ENCODE results near the gene ZBTB32. TPM values are rescaled to one million over a fixed set of nuclear protein-coding genes. Genes with fewer than 3 reads are reported as not detected.

ZBTB32 gene
- total RNA-seq, 1 donor from 2014 or later = not detected

DNA sequence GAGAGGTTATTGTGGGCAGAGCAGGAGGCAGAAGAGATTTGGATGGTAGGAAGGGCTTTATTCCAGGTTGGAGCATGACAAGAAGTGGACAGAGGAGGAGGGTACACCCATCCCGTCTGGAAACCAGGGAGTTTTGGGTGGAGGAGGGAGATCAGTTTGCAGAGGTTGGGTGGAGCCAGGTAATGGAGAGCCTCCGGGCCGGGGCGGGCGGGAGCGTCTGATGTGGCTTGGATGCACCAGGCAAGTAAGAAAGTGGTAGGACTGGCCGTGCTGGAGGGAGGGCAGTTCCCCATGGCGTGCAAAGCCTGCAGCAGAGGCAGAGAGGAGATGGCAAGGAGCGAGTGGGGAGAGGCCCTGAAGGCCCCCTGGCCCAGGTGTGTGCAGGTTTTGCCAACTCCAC lies 27.0 kb downstream of the ZBTB32 start:
- no peak overlapping the region for H3K27ac ChIP-seq (ENCODE audit: low read depth, low read length)
- Mint-ChIP-seq H3K4me3 (ENCODE audit: unreplicated experiment) (no peak overlapping the region), H3K4me1 (ENCODE audit: low read depth, unreplicated experiment) (no peaks in the 10 kb centered on the region), H3K27ac (ENCODE audit: unreplicated experiment) (peak overlapping the region; percentile 80), H3K27me3 (ENCODE audit: low read depth, unreplicated experiment) (no peaks in the 10 kb centered on the region), H3K36me3 (ENCODE audit: low read depth, unreplicated experiment) (peaks cover 21% of the 10 kb centered on the region), H3K9me3 (ENCODE audit: unreplicated experiment) (no peaks in the 10 kb centered on the region)
- no peaks in the 10 kb centered on the region for H3K27me3 ChIP-seq (ENCODE audit: insufficient read depth, low read length)
- H3K4me2 ChIP-seq (ENCODE audit: low read length) = no peak overlapping the region
- no peaks in the 10 kb centered on the region for H3K9me3 ChIP-seq (ENCODE audit: insufficient read depth, low read depth, low read length)
- H3K4me3 ChIP-seq (ENCODE audit: insufficient read depth, low read depth, low read length) = no peak overlapping the region
- no peak overlapping the region for H2AFZ ChIP-seq (ENCODE audit: low read depth, low read length)
- no peak for TF ChIP-seq EZH2 (IDR thresholded peaks at IDR 0.05; ENCODE audit: insufficient read depth, low read length)
- TF ChIP-seq, protein P1, sequence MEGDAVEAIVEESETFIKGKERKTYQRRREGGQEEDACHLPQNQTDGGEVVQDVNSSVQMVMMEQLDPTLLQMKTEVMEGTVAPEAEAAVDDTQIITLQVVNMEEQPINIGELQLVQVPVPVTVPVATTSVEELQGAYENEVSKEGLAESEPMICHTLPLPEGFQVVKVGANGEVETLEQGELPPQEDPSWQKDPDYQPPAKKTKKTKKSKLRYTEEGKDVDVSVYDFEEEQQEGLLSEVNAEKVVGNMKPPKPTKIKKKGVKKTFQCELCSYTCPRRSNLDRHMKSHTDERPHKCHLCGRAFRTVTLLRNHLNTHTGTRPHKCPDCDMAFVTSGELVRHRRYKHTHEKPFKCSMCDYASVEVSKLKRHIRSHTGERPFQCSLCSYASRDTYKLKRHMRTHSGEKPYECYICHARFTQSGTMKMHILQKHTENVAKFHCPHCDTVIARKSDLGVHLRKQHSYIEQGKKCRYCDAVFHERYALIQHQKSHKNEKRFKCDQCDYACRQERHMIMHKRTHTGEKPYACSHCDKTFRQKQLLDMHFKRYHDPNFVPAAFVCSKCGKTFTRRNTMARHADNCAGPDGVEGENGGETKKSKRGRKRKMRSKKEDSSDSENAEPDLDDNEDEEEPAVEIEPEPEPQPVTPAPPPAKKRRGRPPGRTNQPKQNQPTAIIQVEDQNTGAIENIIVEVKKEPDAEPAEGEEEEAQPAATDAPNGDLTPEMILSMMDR (IDR thresholded peaks at IDR 0.05; ENCODE audit: insufficient read depth, low read depth, low read length) = no peak
- peaks cover 27% of the 10 kb centered on the region for H3K36me3 ChIP-seq (ENCODE audit: insufficient read depth, low read length)
- FAIRE-seq (no peak), DNase-seq (ENCODE audit: low read depth) (no peak)
- H4K20me1 ChIP-seq (ENCODE audit: insufficient read depth, low read length) = peaks cover 48% of the 10 kb centered on the region
- H3K79me2 ChIP-seq (ENCODE audit: insufficient read depth, low read length) = no peaks in the 10 kb centered on the region
- H3K9ac ChIP-seq (ENCODE audit: low read length) = no peak overlapping the region
- H3K4me1 ChIP-seq (ENCODE audit: insufficient read depth, low read length) = no peaks in the 10 kb centered on the region

DNA sequence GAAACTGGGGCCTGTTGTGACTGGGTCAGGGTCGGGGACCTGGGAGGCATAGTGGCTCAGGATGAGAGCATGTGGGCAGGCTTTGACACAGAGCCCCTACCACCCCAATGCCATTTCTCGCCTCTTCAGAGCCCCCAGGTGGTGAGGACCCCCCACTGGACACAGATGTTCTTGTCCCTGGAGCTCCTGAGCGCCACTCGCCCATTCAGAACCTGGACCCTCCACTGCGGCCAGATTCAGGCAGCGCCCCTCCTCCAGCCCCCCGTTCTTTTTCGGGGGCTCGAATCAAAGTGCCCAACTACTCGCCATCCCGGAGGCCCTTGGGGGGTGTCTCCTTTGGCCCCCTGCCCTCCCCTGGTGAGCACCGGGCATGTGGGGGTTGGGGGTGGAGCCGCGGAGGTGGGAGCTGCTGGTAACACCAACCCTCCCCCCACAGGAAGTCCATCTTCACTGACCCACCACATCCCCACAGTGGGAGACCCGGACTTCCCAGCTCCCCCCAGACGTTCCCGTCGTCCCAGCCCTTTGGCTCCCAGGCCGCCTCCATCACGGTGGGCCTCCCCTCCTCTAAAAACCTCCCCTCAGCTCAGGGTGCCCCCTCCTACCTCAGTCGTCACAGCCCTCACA lies 27.5 kb downstream of the ZBTB32 start:
- TF ChIP-seq, protein P1 (IDR thresholded peaks at IDR 0.05; ENCODE audit: insufficient read depth, low read depth, low read length) = no peak
- TF ChIP-seq EZH2 (IDR thresholded peaks at IDR 0.05; ENCODE audit: insufficient read depth, low read length) = no peak
- Histone ChIP-seq H3K27ac (ENCODE audit: low read depth, low read length) (no peak overlapping the region), H3K9me3 (ENCODE audit: insufficient read depth, low read depth, low read length) (no peaks in the 10 kb centered on the region), H3K79me2 (ENCODE audit: insufficient read depth, low read length) (no peaks in the 10 kb centered on the region), H3K9ac (ENCODE audit: low read length) (no peak overlapping the region), H3K4me1 (ENCODE audit: insufficient read depth, low read length) (no peaks in the 10 kb centered on the region), H2AFZ (ENCODE audit: low read depth, low read length) (no peak overlapping the region), H3K36me3 (ENCODE audit: insufficient read depth, low read length) (peaks cover 31% of the 10 kb centered on the region), H3K4me2 (ENCODE audit: low read length) (no peak overlapping the region), H3K4me3 (ENCODE audit: insufficient read depth, low read depth, low read length) (no peak overlapping the region), H3K27me3 (ENCODE audit: insufficient read depth, low read length) (no peaks in the 10 kb centered on the region), H4K20me1 (ENCODE audit: insufficient read depth, low read length) (peaks cover 47% of the 10 kb centered on the region)
- DNase-seq (ENCODE audit: low read depth) (no peak), FAIRE-seq (no peak)
- H3K36me3 Mint-ChIP-seq (ENCODE audit: low read depth, unreplicated experiment) = peaks cover 24% of the 10 kb centered on the region
- no peaks in the 10 kb centered on the region for H3K9me3 Mint-ChIP-seq (ENCODE audit: unreplicated experiment)
- no peaks in the 10 kb centered on the region for H3K4me1 Mint-ChIP-seq (ENCODE audit: low read depth, unreplicated experiment)
- H3K4me3 Mint-ChIP-seq (ENCODE audit: unreplicated experiment) = no peak overlapping the region
- H3K27ac Mint-ChIP-seq (ENCODE audit: unreplicated experiment) = no peak overlapping the region
- no peaks in the 10 kb centered on the region for H3K27me3 Mint-ChIP-seq (ENCODE audit: low read depth, unreplicated experiment)

DNA sequence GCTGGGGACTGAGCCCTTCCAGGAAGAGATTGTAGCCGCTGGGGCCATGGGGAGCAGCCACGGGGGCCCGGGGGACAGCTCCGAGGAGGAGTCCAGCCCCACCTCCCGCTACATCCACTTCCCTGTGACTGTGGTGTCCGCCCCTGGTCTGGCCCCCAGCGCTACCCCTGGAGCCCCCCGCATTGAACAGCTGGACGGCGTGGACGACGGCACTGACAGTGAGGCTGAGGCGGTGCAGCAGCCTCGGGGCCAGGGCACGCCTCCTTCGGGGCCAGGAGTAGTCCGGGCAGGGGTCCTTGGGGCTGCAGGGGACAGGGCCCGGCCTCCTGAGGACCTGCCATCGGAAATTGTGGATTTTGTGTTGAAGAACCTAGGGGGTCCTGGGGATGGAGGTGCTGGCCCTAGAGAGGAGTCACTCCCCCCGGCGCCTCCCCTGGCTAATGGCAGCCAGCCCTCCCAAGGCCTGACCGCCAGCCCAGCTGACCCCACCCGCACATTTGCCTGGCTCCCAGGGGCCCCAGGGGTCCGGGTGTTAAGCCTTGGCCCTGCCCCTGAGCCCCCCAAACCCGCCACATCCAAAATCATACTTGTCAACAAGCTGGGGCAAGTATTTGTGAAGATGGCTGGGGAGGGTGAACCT lies 28.3 kb downstream of the ZBTB32 start:
- FAIRE-seq (no peak), DNase-seq (ENCODE audit: low read depth) (no peak)
- Mint-ChIP-seq H3K27ac (ENCODE audit: unreplicated experiment) (no peak overlapping the region), H3K27me3 (ENCODE audit: low read depth, unreplicated experiment) (no peaks in the 10 kb centered on the region), H3K36me3 (ENCODE audit: low read depth, unreplicated experiment) (peaks cover 26% of the 10 kb centered on the region), H3K9me3 (ENCODE audit: unreplicated experiment) (no peaks in the 10 kb centered on the region), H3K4me3 (ENCODE audit: unreplicated experiment) (no peak overlapping the region), H3K4me1 (ENCODE audit: low read depth, unreplicated experiment) (no peaks in the 10 kb centered on the region)
- H3K4me1 ChIP-seq (ENCODE audit: insufficient read depth, low read length) = no peaks in the 10 kb centered on the region
- H3K79me2 ChIP-seq (ENCODE audit: insufficient read depth, low read length) = no peaks in the 10 kb centered on the region
- no peak overlapping the region for H3K4me2 ChIP-seq (ENCODE audit: low read length)
- H4K20me1 ChIP-seq (ENCODE audit: insufficient read depth, low read length) = peaks cover 42% of the 10 kb centered on the region
- H2AFZ ChIP-seq (ENCODE audit: low read depth, low read length) = no peak overlapping the region
- H3K27ac ChIP-seq (ENCODE audit: low read depth, low read length) = no peak overlapping the region
- no peak for TF ChIP-seq EZH2 (IDR thresholded peaks at IDR 0.05; ENCODE audit: insufficient read depth, low read length)
- TF ChIP-seq, protein P1 (IDR thresholded peaks at IDR 0.05; ENCODE audit: insufficient read depth, low read depth, low read length) = no peak
- H3K36me3 ChIP-seq (ENCODE audit: insufficient read depth, low read length) = peaks cover 26% of the 10 kb centered on the region
- H3K9ac ChIP-seq (ENCODE audit: low read length) = no peak overlapping the region
- no peak overlapping the region for H3K4me3 ChIP-seq (ENCODE audit: insufficient read depth, low read depth, low read length)
- no peaks in the 10 kb centered on the region for H3K9me3 ChIP-seq (ENCODE audit: insufficient read depth, low read depth, low read length)
- no peaks in the 10 kb centered on the region for H3K27me3 ChIP-seq (ENCODE audit: insufficient read depth, low read length)
